Stomach smooth muscle (tissue), 2 donors: ENCODE measurements around the gene PON3.

Experiments used
- H3K27ac ChIP-seq: one replicate; pipeline ENCODE4 v1.7.0; 2013; ENCODE audit warnings: mild to moderate bottlenecking, low read length, inconsistent platforms
- H3K27me3 ChIP-seq, 2 donors: one replicate each; pipeline ENCODE4 v1.7.0; 2013; ENCODE audit warnings: low read length in 2 of 2; ENCODE audit not compliant: insufficient read depth in 2 of 2, control insufficient read depth in 1 of 2
- H3K36me3 ChIP-seq, 2 donors: one replicate each; pipeline ENCODE4 v1.7.0; 2013; ENCODE audit warnings: low read length in 2 of 2; ENCODE audit not compliant: control insufficient read depth in 2 of 2, insufficient read depth in 2 of 2
- H3K4me1 ChIP-seq: one replicate; pipeline ENCODE4 v1.7.0; 2013; ENCODE audit warnings: low read length; ENCODE audit not compliant: control insufficient read depth, insufficient read depth
- H3K4me3 ChIP-seq, 2 donors: one replicate each; pipeline ENCODE4 v1.7.0; 2013; ENCODE audit warnings: low read length in 2 of 2
- H3K9ac ChIP-seq, 2 donors: one replicate each; pipeline ENCODE4 v1.7.0; 2013; ENCODE audit warnings: low read length in 2 of 2, mild to moderate bottlenecking in 1 of 2
- H3K9me3 ChIP-seq, 2 donors: one replicate each; pipeline ENCODE4 v1.7.0; 2013; ENCODE audit warnings: low read length in 2 of 2; ENCODE audit not compliant: control insufficient read depth in 2 of 2
- donor health status: healthy.
- donor health status: Pancreatic carcinoma.

Gene PON3

GRCh38 chr7:95432606-95433005 lies 36.4 kb upstream of the PON3 start:
- Histone ChIP-seq H3K9me3 (no peaks in the 10 kb centered on the region), H3K4me1 (peaks cover 7% of the 10 kb centered on the region), H3K27ac (no peak overlapping the region), H3K36me3 (no peaks in the 10 kb centered on the region), H3K27me3 (no peaks in the 10 kb centered on the region), H3K9ac (no peak overlapping the region), H3K4me3 (no peak overlapping the region)

- H3K27ac ChIP-seq = no peak overlapping the region
- no peak overlapping the region for H3K9ac ChIP-seq
- H3K27me3 ChIP-seq = no peaks in the 10 kb centered on the region
- H3K9me3 ChIP-seq = no peaks in the 10 kb centered on the region
- H3K36me3 ChIP-seq = no peaks in the 10 kb centered on the region
- peaks cover 7% of the 10 kb centered on the region for H3K4me1 ChIP-seq
- no peak overlapping the region for H3K4me3 ChIP-seq
These were observed 34.7 kb upstream of the PON3 start for GRCh38 chr7:95430864-95431263.

GRCh38 chr7:95429241-95429990 lies 33.2 kb upstream of the PON3 start:
- Histone ChIP-seq H3K36me3 (no peaks in the 10 kb centered on the region), H3K9me3 (no peaks in the 10 kb centered on the region), H3K27ac (no peak overlapping the region), H3K27me3 (no peaks in the 10 kb centered on the region), H3K4me3 (no peak overlapping the region), H3K4me1 (peaks cover 3% of the 10 kb centered on the region), H3K9ac (no peak overlapping the region)

- Histone ChIP-seq H3K27me3 (no peaks in the 10 kb centered on the region), H3K36me3 (peaks cover 0 to 6% of the 10 kb centered on the region in 2 donors), H3K4me3 (no peak overlapping the region), H3K9me3 (no peaks in the 10 kb centered on the region), H3K27ac (no peak overlapping the region), H3K9ac (no peak overlapping the region), H3K4me1 (no peaks in the 10 kb centered on the region)
These were observed 31.8 kb upstream of the PON3 start for GRCh38 chr7:95427914-95428516.

- Histone ChIP-seq H3K9ac (no peak overlapping the region), H3K36me3 (peaks cover 0 to 6% of the 10 kb centered on the region in 2 donors), H3K9me3 (no peaks in the 10 kb centered on the region), H3K4me1 (no peaks in the 10 kb centered on the region), H3K4me3 (no peak overlapping the region), H3K27me3 (no peaks in the 10 kb centered on the region), H3K27ac (no peak overlapping the region)
These were observed 31.0 kb upstream of the PON3 start for GRCh38 chr7:95427166-95427565.

- Histone ChIP-seq H3K9ac (no peak overlapping the region), H3K36me3 (peaks cover 0 to 6% of the 10 kb centered on the region in 2 donors), H3K4me1 (no peaks in the 10 kb centered on the region), H3K9me3 (no peaks in the 10 kb centered on the region), H3K27ac (no peak overlapping the region), H3K27me3 (no peaks in the 10 kb centered on the region), H3K4me3 (no peak overlapping the region)
These were observed 29.5 kb upstream of the PON3 start for GRCh38 chr7:95425694-95426093.

GRCh38 chr7:95424716-95425115 lies 28.5 kb upstream of the PON3 start:
- no peak overlapping the region for H3K4me3 ChIP-seq
- H3K4me1 ChIP-seq = no peaks in the 10 kb centered on the region
- no peaks in the 10 kb centered on the region for H3K27me3 ChIP-seq
- peaks cover 0 to 6% of the 10 kb centered on the region in 2 donors for H3K36me3 ChIP-seq
- H3K9ac ChIP-seq = no peak overlapping the region
- H3K27ac ChIP-seq = no peak overlapping the region
- no peaks in the 10 kb centered on the region for H3K9me3 ChIP-seq

- Histone ChIP-seq H3K9ac (no peak overlapping the region), H3K36me3 (peaks cover 0 to 6% of the 10 kb centered on the region in 2 donors), H3K4me1 (no peaks in the 10 kb centered on the region), H3K4me3 (no peak overlapping the region), H3K27ac (no peak overlapping the region), H3K9me3 (no peaks in the 10 kb centered on the region), H3K27me3 (no peaks in the 10 kb centered on the region)
These were observed 25.8 kb upstream of the PON3 start for GRCh38 chr7:95421847-95422444.

GRCh38 chr7:95421000-95421846 lies 25.0 kb upstream of the PON3 start:
- Histone ChIP-seq H3K36me3 (peaks cover 0 to 6% of the 10 kb centered on the region in 2 donors), H3K9me3 (no peaks in the 10 kb centered on the region), H3K27me3 (no peaks in the 10 kb centered on the region), H3K4me3 (no peak overlapping the region), H3K9ac (no peak overlapping the region), H3K27ac (no peak overlapping the region), H3K4me1 (no peaks in the 10 kb centered on the region)

- no peak overlapping the region for H3K9ac ChIP-seq
- H3K27ac ChIP-seq = no peak overlapping the region
- H3K27me3 ChIP-seq = no peaks in the 10 kb centered on the region
- H3K4me3 ChIP-seq = no peak overlapping the region
- H3K36me3 ChIP-seq = peaks cover 7 to 15% of the 10 kb centered on the region in 2 donors
- no peaks in the 10 kb centered on the region for H3K9me3 ChIP-seq
- H3K4me1 ChIP-seq = no peaks in the 10 kb centered on the region
These were observed 15.9 kb upstream of the PON3 start for GRCh38 chr7:95412075-95412474.
